ENCODE results near the gene EMC1. TPM values are rescaled to one million over a fixed set of nuclear protein-coding genes. Genes with fewer than 3 reads are reported as not detected.
A peak's percentile ranks its signal among the peaks of the same experiment; 100 is the strongest.

EMC1 gene
- polyA plus RNA-seq, 2 of the 4 experiments (the other 2 are of a cell fraction): 25.8 to 32.2 TPM

DNA sequence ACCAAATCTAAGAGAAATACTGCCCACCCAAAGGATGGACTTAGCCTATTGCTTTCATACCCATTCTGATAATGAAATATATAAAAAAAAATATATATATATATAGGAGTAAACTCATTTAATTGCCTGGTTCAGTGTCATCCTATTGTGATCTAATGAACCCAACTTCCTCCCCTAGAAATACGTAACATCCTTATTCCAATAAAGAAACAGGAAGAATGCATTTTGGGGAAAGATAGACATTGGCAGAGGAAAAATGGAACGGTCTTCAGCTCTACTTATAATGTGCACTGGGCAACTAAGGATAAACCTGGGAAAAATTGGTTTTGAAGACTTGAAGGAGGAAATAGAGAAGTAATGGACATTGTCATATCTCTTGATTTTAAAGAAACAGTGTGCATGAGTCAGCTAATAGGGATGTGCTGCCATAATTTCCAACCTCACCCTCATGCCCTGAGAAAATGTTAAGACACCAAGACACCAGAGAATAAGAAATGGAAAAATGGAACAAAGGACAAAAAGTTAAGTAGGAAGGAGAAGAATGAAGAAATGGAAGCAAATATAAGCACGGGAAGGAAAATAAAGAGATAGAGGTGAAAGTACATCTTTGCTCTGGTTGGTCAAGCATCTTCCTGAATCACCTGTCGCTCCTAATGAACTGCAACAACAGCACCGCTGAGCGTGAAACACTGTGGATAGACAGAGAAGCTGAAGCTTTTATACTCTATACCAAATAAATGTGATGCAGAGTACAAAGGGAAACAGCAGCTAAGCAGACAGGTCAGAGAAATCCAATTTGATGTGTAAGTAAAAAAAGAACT lies 46.7 kb downstream of the EMC1 start (continued):
- TF ChIP-seq EHF (CRISPR knock-in tag; IDR thresholded peaks at IDR 0.05) (no peak), E2F6 (IDR thresholded peaks at IDR 0.05; ENCODE audit: borderline replicate concordance, low read depth) (no peak), RNF2 (IDR thresholded peaks at IDR 0.05; ENCODE audit: borderline replicate concordance, low read depth) (no peak), TFCP2L1 (CRISPR knock-in tag; IDR thresholded peaks at IDR 0.05) (no peak)
- TF ChIP-seq, protein P1, sequence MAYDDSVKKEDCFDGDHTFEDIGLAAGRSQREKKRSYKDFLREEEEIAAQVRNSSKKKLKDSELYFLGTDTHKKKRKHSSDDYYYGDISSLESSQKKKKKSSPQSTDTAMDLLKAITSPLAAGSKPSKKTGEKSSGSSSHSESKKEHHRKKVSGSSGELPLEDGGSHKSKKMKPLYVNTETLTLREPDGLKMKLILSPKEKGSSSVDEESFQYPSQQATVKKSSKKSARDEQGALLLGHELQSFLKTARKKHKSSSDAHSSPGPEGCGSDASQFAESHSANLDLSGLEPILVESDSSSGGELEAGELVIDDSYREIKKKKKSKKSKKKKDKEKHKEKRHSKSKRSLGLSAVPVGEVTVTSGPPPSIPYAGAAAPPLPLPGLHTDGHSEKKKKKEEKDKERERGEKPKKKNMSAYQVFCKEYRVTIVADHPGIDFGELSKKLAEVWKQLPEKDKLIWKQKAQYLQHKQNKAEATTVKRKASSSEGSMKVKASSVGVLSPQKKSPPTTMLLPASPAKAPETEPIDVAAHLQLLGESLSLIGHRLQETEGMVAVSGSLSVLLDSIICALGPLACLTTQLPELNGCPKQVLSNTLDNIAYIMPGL (CRISPR knock-in tag; IDR thresholded peaks at IDR 0.05; ENCODE audit: borderline replicate concordance): no peak

DNA sequence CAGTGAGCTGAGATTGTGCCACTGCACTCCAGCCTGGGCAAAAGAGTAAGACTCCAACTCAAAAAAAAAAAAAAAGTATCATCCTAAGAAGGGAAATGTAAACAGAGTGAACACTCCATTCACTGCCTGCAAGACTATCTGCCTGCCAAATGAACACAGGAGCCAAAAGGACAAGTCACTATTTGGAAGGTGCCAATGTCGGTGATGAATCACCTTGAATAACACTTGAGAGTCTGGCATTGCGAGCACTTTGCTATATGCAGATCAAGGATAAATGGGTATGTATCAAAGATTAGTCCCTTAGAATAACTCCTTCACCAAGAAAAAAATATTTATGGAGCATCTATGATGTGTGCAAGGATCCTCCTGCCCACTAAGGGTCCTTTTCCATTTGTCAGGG lies 47.9 kb downstream of the EMC1 start:
- H3K4me2 ChIP-seq: peak overlapping the region; percentile 31
- 0 out of 6 replicates have a peak overlapping the region, but pooled peaks of 1 of the 2 experiments have one; percentile 10 for H3K27ac ChIP-seq
- FAIRE-seq (no peak), ATAC-seq (peak in 1 of 2 experiments; percentile 64; a peak in 4 of 6 replicates), DNase-seq (ENCODE audit: low read depth in 1 of 2, low spot score in 1 of 2) (peak in 1 of 2 experiments; percentile 40)
- no peak overlapping the region for H3K4me3 ChIP-seq
- H3K4me1 ChIP-seq: peaks cover 38% of the 10 kb centered on the region
- ChIA-PET POLR2A (no interaction called here), CTCF (interaction anchor here (1.3 kb wide), 1 partner anchor 290 kb away, joined by 4 read pairs; no protein-coding TSS in a partner anchor)
- TF ChIP-seq MAZ (IDR thresholded peaks at IDR 0.05; ENCODE audit: borderline replicate concordance, low read depth, low read length): no peak
- TF ChIP-seq HOXA7 (CRISPR knock-in tag; IDR thresholded peaks at IDR 0.05): no peak
- no peak for TF ChIP-seq ZNF302 (CRISPR knock-in tag; IDR thresholded peaks at IDR 0.05)
- TF ChIP-seq, protein P2, sequence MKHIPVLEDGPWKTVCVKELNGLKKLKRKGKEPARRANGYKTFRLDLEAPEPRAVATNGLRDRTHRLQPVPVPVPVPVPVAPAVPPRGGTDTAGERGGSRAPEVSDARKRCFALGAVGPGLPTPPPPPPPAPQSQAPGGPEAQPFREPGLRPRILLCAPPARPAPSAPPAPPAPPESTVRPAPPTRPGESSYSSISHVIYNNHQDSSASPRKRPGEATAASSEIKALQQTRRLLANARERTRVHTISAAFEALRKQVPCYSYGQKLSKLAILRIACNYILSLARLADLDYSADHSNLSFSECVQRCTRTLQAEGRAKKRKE (CRISPR knock-in tag; IDR thresholded peaks at IDR 0.05; ENCODE audit: low read depth): no peak
- no peak for TF ChIP-seq BCL3 (IDR thresholded peaks at IDR 0.05)
- TF ChIP-seq CEBPB (IDR thresholded peaks at IDR 0.05): no peak
- TF ChIP-seq JUNB (IDR thresholded peaks at IDR 0.05): no peak
- TF ChIP-seq BHLHE40 (IDR thresholded peaks at IDR 0.05; ENCODE audit: low read depth, low read length): no peak
- no peak for TF ChIP-seq JUN (IDR thresholded peaks at IDR 0.05)
- no peak for TF ChIP-seq CBX8 (IDR thresholded peaks at IDR 0.05)
- TF ChIP-seq MAFK (IDR thresholded peaks at IDR 0.05; ENCODE audit: partially characterized antibody): no peak
- TF ChIP-seq MAX (IDR thresholded peaks at IDR 0.05): no peak
- TF ChIP-seq POLR2A (IDR thresholded peaks at IDR 0.05; ENCODE audit: low read length): no peak
- WGBS (ENCODE audit: missing lambda C conversion rate): 24% methylated on average over 2 of the region's 2 CpGs
- H3K9me3 ChIP-seq: no peaks in the 10 kb centered on the region

- CTCF ChIA-PET: interaction anchor here (1.3 kb wide), 1 partner anchor 289 kb away, joined by 4 read pairs; no protein-coding TSS in a partner anchor
- no peak for ATAC-seq
- no peak overlapping the region for H3K27ac ChIP-seq
- no peaks in the 10 kb centered on the region for H3K9me3 ChIP-seq
- WGBS (ENCODE audit: missing lambda C conversion rate): 90% methylated on average over 3 of the region's 3 CpGs
- H3K4me2 ChIP-seq: 0 out of 3 replicates have a peak overlapping the region, but pooled peaks have one; percentile 31
- H3K4me1 ChIP-seq: peaks cover 37% of the 10 kb centered on the region
- H3K4me3 ChIP-seq: no peak overlapping the region
- DNase-seq (ENCODE audit: low read depth in 1 of 2, low spot score in 1 of 2): no peak
- POLR2A ChIA-PET: no interaction called here
- no peak for FAIRE-seq
- TF ChIP-seq JUNB (IDR thresholded peaks at IDR 0.05) (no peak), CHD4 (IDR thresholded peaks at IDR 0.05; ENCODE audit: borderline replicate concordance) (no peak), ZSCAN20 (CRISPR knock-in tag; IDR thresholded peaks at IDR 0.05) (no peak), E2F6 (IDR thresholded peaks at IDR 0.05; ENCODE audit: borderline replicate concordance, low read depth) (no peak), TP53 (CRISPR knock-in tag; IDR thresholded peaks at IDR 0.05) (no peak), FOSL2 (IDR thresholded peaks at IDR 0.05) (no peak), FOSL2 (CRISPR knock-in tag; IDR thresholded peaks at IDR 0.05) (no peak)
- TF ChIP-seq, protein P1 (CRISPR knock-in tag; IDR thresholded peaks at IDR 0.05; ENCODE audit: borderline replicate concordance): no peak
Observed at GRCh38 chr1:19202396-19202795, 48.9 kb downstream of the EMC1 start.

Data from A549 (cell line).